Femur (tissue), 1 donor: ENCODE measurements around the gene HASPIN.
A peak's percentile ranks its signal among the peaks of the same experiment; 100 is the strongest.

Experiments used
- DNase-seq: peaks from one replicate; pipeline ENCODE4 v3.0.0-alpha.2; 2017

Gene HASPIN

DNA sequence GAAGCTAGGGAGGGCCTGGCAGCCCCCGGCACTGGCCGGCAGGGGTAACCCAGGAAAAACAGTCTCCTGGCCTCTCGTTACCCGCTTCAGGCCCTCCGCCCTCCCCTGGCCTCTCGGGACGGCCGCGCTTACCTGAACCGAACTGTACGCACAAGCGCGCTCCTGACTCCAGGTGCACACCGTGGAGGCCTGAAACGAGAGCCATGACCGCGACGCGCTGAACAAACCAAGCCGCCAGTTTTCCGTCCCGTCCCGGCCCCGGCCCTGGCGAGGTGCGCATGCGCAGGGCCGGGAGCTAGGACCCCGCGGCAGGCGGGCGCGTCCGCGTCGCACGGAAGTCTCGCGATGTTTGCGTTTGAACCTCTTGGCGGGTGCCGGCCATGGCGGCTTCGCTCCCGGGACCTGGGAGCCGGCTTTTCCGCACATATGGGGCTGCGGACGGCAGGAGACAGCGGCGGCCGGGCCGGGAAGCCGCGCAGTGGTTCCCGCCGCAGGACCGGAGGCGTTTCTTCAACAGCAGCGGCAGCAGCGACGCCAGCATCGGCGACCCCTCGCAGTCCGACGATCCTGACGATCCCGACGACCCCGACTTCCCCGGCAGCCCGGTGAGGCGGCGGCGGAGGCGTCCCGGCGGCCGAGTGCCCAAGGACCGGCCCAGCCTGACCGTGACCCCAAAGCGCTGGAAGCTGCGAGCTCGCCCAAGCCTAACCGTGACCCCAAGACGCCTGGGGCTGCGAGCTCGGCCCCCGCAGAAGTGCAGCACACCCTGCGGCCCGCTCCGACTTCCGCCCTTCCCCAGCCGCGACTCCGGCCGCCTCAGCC lies at the start of gene HASPIN:
Gene HASPIN (plus strand): TSS at position 348 of the 822 bp plus-strand sequence. CDS start 33 bp downstream, at position 381.
- peak; percentile 94 for DNase-seq

DNA sequence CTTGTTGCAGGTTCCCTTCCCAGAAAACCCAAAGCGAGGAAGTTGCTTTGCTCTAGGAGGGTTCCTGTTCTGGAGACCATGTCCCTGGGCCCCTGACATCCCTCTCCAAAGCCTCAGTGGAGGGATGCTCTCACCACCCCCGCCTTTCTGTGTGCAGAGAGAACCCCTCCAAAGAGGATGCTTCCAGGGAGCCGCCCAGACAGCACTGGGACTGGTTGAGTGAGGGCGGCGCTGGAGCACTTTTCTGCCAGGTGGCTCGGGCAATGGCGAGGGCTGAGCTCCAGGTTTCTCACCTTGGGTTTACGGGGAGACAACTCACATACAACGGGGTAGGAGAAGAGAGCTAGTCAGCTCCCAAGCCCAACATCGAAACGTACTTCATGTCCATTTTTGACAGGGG lies 47.8 kb upstream of the HASPIN start:
- no peak for DNase-seq

DNA sequence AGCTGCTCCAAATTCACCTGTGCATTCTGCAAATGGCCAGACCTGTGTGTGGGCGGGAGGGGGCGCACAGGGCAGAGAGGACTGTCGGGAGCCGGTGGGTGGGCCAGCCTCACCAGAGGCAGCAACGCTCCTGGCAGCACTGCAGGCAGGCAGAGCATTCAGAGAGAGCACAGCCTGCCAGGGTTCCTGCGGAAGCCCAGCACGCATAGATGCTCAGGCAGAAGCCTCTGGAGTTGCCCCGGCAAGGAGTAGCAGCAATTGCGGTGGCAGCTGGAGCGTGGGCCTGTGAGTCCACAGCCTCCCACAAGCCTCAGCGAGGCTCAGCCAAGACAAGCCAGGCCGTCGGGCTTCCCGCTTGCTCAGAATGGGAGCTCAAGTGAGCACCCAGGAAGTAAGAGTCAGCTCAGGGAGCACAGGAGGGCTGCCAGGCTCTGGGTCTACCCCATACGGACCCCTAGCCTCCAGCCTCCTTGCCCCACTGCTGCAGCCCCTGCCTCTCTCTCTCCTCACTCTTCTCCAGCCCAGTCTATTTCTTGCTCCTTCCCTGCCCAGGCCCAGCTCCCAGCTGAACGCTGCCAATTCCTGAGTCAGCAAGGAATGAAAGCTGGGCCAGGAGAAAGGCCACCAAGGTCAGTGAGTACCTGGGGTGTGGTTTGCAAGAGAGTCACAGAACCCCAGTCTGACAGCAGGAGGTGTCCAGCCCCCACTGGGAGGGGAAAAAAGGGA lies 45.4 kb upstream of the HASPIN start:
- DNase-seq, result no peak

DNA sequence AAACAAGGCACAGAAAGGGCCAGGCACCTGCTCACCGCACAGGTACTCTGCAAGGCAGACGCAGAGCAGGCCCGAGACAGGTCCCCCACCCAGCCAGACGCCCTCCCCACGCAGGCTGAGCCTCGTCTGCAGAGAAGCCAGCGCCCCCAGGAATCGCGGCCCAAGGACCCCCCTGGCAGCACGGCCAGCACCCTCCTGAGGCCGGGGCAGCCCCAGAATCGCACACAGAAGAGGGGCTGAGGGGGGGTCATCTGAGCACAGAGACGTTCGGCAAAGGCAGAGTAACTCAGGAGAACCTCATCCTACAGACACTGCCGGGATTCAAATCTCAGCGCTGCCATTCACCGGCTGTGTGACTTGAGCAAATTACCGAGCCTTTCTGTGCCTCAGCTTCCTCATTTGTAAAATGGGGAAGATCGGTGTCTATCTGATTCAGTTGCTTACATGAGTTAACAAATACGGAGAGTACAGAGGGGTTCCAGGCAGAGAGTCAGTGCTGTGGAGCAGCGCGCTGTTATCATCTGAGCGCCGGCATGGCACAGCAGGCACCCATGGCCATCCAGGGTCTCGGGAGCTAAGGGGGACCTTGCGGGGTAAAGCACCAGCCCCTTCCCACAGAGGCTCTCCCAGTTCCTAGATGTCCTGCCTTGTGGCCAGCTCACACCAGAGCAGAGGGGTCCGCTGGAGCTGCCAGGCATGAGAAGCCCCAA lies 44.7 kb upstream of the HASPIN start:
- DNase-seq, result no peak

DNA sequence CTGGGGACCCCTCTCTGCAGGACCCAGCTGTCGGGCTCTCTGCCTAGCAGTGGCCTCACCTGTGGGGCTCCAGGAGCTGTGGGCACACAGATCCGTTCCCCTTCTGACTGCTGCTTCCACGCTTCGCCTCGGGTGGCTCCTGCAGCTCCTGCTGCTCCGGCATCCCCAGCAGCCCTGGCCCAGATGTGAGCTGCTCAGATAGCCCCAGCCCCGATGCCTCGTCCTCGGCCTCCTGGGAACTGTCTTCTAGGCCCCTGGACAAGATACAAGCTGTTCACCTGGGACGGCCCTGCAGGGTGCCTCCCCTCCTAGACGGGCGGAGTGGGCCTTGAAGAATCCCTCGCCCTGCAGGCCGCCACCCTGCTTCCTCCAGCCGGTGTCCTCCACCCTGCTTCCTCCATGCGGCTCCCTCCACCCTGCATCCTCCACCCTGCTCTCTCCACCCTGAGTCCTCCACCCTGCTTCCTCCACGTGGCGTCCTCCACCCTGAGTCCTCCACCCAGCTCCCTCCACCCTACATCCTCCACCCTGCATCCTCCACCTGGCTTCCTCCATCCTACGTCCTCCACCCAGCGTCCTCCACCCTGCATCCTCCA lies 44.1 kb upstream of the HASPIN start:
- no peak for DNase-seq

DNA sequence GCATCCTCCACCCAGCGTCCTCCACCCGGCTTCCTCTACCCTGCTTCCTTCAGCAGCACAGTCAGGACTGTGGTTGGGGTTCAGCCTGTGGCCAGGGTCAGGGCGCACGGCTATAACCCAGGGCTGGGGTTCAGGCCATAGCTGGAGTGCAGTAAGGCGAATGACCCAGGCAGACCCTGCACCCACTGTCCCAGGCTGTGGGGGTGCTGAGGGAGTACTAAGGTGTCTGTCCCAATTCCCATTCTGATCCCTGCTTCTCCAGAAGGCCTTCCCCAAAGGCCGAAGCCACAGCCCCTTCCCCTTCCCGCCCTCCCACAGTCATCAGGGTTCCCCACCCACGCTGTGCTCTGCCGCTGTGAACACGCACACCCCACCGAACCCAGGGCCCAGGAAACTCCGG lies 42.6 kb upstream of the HASPIN start:
- no peak for DNase-seq

DNA sequence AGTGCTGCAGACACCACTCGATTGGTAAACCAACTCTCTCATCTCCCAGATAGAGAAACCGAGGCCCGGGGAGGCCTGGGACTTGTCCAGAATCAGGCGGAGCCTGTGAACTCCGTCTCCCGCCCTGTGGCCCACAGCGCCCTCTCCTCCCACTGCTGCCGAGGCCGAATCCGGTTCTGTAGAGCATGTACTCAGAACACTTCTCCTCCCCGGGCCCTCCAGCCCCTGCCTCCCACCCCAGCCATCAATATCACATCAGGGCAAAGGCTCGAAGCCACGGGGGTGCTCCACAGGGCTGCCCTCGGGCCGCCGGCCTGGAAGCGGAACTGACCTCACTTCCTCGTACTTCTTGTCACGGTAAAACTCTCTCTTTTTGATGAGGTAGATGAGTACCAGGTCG lies 42.1 kb upstream of the HASPIN start:
- DNase-seq, result no peak

DNA sequence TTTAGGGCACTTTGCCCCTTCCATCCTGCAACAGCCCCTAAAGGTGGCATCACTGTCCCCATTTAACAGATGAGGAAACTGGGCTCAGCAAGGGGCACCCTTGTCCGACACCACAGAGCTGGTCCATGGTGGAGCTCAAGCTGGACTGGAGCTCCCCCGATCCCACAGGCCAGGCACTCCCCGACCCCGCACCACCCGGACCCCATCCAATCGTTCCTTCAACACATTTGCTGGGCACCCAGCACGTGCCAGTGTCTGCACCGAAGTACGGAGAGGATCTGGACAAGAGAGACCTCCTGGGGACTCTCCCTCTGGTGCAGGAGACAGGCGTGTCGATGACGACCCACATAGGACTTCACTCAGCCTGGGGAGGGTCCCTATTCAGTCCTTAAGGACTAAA lies 41.7 kb upstream of the HASPIN start:
- no peak for DNase-seq

DNA sequence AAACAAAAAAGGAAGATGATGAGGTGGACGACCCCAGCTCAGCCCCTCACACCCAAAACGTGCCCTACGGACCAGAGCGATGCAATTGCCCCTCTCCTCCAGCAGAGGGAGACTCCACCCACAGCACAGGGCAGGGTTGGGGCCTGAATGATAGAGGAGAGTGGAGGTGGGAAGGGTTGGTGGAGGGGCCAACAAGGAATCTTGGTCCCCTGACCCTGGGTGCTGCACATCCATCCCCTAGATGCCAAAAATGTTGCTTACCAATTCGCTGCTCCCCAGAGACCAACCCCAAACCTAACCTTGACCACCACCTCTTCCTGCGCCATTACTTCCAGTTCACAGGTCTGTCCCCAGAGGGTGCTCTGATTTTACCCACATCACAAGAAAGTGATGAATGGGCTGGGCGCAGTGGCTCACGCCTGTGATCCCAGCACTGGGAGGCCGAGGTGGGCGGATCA lies 40.6 kb upstream of the HASPIN start:
- no peak for DNase-seq

DNA sequence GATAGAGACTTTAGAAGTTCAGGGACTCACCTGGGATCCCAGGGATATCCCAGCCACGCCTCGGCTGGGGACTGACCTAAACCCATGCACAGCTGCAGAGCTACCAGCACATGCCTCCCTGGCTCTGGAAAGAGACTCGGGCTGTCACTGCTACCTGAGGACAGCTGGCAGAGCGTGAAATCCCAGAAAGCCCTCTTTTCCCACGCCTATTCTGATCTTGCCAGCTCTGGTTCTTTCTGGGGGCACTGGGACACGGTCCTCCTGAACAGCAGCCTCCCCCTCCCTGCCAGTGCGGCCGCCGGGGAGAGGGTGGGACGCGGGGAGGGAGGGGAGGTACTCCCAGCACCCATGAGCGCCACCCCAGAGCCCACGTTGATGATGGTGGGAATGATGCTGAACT lies 38.5 kb upstream of the HASPIN start:
- no peak for DNase-seq

DNA sequence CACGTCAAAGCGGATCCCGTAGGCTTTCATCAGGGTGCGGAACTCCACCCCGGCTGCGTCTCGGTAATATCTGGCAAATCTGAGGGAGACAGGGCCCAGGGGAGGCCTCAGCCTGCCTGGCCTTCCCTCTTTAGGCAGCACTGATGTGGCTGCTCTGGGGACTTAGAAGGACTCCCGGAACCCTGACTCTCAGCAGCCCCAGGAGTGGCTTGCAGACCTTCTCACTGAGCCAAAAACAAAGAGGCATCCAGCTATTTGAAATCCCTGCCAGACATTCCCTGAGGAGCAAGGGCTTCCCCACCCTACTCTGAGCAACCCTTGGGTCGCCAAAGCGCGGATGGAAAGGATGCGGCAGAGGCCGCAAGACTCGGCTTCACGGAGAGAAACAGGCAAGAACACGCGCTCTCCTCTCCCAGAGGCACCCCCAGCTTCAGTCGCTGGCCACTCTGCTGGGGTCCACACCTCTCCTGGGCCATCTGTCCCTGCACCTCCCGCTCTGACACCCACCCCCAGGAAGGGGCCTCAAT lies 35.6 kb upstream of the HASPIN start:
- no peak for DNase-seq

DNA sequence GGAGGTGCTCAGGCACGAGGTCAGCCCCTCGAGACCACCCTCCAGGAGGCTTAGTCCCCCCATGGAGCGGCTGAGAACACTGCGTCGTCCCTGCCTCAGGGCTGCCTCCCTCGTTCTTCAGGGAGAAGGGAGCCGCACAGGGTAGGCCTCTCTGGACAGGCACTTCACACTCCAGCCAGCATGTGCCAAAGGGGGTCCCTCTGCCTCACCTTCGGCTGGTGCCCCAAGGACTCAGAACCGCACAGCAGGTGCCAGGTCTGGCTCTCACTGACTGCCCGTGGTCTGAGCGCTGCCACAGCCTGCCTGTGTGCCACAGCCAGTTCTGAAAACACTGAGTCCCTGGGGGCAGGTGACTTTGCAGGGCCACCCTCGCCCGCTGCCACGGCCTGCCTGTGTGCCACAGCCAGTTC lies 34.8 kb upstream of the HASPIN start:
- no peak for DNase-seq

DNA sequence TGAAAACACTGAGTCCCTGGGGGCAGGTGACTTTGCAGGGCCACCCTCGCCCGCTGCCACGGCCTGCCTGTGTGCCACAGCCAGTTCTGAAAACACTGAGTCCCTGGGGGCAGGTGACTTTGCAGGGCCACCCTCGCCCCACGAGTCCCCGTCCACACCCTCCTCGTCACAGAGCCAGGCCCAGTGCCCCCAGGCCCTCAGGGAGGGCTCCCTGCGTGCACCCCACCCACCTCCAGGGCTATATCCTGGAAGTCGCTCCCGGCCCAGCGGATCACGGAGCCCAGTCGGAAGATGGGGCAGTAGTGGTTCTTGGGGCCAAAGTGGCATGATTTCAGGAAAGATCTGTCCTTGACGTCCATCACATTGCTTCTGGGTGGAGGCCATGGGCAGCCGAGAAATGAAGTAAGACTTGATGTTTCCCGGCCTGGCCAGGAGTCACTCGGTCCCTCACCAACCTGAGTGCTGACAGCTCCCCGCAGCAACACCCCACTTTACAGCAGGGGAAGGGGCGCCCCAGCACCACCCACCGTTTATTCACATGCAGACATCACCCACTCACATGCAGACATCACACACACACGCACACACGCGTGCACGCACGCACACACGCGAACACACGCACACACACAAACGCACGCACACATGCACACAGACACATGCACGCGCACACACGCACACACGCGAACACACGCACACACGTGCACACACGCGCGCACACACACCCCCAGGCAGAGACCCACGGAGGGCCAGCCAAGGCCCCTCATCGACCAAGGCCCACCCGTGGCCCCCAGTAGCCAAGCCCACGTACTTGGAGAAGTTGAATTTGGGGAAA lies 34.2 kb upstream of the HASPIN start:
- no peak for DNase-seq

DNA sequence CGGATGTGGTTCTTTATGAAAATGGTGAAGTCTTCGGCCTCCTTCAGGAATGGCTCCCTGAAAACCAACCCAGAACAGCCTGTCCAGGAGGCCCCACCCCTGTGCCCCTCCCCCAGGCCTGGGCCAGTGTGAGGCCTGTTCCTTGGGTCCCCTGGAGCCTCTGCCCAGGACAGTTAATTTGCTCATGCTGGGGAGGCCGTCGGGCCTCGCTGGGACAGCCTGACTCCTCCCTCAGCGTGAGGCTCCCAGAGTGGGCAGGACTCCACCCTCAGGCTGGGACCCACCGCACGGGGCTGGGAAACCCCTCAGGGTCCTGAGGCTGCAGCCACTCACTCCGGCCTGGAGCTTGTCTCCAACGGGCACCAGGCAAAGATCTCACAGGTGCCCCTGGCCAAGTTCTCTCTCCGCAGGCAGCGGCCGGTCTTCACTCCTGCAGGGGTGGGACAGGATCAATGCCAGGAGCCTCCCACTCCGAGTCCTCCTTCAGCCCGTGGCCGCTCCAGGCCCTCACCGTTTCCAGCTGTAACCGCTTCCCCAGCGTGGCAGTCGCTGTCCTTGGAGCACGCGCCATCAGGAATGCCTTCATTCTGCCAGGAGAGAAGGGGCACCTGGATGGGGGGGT lies 33.5 kb upstream of the HASPIN start:
- no peak for DNase-seq

DNA sequence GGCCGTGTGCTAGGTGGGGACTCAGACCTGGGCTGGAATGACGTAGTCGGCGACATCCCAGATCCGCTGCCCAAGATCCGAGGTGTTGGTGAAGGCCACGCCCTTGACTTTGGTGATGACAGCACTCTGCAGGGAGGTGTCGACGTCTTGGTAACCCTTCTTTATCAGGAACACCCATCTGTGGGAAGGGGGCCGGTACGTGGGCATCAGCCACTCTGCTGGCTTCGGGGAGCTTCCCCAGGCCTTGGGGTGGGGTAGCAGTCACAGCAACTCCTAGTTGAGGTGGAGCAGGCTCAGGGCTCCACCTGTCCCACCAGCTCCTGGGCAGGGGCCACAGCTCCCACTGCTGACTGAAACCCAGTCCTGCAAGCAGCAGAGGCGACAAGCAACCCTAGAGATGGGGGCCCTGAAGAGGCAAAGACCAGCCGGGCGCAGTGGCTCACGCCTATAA lies 32.1 kb upstream of the HASPIN start:
- DNase-seq, result no peak

DNA sequence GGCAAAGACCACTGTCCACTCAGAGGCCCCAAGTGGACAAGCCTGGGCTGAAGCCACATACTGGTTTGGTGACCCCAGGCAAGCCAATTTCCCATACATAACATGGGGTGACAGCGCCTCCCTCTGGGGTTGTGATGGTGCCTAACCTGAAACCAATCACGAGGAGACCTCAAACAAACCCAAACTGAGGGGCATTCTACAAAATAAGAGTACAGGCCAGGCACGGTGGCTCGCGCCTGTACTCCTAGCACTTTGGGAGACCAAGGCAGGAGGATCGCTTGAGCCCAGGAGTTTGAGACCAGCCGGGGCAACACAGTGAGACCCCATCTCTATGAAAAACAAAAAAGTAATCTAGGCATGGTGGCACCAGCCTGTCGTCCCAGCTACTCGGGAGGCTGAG lies 31.4 kb upstream of the HASPIN start:
- no peak for DNase-seq

DNA sequence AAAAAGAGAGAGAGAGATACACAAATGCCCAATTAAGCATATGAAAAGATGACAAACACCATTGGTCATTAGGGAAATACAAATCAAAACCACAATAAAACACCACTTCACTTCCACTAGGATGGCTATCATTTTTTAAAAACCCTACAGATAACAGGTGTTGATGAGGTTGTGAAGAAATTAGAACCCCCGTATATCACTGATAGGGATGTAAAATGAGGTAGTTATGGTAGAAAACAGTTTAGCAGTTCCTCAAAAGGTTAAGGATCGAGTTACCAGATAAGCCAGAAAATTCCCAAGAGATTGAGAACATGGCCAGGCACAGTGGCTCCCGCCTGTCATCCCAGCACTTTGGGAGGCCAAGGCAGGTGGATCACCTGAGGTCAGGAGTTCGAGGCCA lies 30.6 kb upstream of the HASPIN start:
- no peak for DNase-seq

DNA sequence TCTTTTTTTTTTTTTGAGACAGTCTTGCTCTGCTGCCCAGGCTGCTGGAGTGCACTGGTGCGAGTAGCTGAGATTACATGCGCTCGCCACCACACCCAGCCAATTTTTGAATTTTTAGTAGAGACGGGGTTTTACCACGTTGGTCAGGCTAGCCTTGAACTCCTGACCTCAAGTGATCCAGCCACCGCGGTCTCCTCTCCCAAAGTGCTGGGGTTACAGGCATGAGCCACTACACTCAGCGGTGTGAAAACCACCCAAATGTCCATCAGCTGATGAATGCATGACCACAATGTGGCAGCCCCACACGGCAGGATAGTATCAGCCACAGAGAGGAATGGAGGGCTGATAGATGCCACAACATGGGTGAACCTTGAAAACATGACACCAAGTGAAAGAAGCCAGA lies 29.9 kb upstream of the HASPIN start:
- no peak for DNase-seq

DNA sequence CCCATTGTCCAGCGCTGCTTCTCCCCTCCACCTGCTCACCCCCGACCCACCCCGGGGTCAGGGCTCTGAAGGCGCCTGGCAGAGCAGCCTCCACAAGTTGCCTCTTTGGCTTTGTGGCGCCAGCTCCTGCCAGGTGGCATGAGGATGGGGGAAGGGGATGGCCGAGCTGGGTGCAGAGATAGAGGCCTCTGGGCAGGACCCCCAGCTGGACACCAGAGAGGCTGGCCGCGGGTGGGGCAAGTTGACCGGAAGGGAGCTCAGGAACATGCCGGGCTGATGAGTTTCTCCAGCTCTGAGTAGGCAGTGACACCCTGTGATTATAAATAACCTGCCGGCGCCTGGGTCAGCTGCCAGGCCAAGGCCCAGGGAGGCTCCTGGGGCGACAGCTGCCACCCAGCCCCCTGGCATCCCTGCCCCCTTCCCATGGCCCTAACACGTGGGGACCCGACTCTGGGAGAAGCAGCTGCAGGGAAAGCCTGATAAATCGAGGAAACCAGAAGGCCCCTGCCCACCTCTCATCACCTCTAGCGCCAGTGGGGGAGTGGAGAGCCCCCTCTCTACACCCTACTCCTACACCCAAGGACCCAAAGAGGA lies 28.5 kb upstream of the HASPIN start:
- DNase-seq, result peak; percentile 63

DNA sequence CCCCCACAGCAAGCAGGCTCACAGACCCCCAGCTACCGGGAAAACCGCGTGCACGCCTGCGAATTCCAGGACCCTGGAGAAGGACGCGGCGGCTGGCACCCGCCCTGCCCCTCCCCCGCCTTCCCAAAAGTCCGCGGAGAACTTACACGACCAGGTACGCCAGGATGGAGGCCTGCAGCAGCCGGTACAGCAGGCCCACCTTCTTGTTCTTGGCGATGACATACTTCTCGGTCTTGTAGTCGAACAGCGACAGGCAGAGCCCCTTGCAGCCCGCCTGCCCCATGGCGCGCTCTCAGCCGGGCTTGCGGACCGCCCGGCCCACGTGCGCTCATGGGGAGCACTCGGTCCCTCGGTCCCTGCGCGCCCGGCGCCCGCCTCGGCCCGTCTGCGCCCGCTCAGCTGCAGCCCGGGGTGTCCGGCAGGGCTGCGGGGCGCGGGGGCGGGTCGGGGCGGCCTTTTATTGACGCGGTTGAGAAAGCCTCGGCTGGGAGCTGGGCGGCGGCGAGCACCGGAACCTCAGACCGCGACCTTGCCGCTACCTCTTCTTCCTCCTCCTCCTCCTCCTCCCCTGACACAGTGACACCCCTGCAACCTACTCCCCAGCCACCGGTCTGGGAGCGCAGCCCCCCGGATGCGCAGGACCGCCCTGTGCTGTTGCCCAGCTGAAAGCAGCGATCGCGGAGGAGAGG lies 27.8 kb upstream of the HASPIN start, which contains the start of gene P2RX5:
Gene P2RX5 (minus strand): TSS at position 433 of the 689 bp plus-strand sequence. CDS start 150 bp downstream, at position 283.
- DNase-seq, result peak; percentile 40
